GM19468 (cell line): ENCODE data around the gene CERS1.

Experiments used
- ATAC-seq: cut with Tn5 transposase; IDR thresholded peaks from one replicate; pipeline ENCODE4 v1.9.1; 2021; ENCODE audit warnings: mild to moderate bottlenecking, moderate library complexity, moderate number of reproducible peaks; ENCODE audit not compliant: unreplicated experiment; ENCODE audit errors: extremely low read depth

The CERS1 gene

DNA sequence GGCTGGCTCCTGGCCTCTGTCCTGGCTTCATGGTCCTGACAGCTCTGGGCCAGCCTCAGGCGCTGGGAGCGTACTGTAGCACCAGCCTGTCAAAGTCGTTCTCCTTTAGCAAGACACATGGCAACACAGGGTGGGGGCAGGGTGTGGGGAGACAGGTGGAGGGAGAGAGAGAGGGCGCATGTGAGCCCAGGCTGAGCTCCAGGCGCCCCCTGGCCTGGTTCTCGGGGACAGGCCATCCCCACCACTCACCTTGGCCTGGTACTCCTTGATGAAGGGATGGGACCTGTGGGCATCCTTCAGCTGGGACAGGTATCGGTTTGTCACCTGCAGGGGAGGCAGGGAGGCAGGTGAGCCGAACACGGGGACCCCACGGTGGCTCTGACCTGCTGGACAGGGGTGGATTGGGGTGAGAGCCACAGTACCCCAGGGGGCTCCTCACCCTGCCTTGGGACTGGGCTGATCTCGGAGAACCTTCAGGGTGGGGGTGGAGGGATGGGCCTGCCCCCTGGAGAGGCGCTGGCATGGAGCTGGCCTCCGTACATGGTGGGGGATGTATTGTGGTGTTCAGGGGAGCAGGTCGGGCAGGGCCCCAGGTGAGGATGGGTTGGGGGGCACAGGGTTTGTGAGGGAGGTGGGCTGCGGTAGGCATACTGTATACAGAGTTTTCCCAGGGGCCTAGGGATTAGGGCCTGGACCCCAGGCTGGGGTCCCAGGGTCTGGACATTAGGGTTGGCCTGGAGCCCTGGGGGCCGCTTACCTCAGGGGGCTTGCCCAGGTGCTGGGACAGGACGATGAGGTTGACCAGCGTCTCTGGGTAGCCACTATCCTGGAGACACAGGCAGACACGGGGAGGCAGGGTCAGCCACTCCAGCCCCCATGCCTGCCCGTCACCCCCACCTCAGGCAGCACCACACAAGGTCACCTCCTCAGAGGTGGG, 3.9 kb upstream of the CERS1 start:
- ATAC-seq: no peak

DNA sequence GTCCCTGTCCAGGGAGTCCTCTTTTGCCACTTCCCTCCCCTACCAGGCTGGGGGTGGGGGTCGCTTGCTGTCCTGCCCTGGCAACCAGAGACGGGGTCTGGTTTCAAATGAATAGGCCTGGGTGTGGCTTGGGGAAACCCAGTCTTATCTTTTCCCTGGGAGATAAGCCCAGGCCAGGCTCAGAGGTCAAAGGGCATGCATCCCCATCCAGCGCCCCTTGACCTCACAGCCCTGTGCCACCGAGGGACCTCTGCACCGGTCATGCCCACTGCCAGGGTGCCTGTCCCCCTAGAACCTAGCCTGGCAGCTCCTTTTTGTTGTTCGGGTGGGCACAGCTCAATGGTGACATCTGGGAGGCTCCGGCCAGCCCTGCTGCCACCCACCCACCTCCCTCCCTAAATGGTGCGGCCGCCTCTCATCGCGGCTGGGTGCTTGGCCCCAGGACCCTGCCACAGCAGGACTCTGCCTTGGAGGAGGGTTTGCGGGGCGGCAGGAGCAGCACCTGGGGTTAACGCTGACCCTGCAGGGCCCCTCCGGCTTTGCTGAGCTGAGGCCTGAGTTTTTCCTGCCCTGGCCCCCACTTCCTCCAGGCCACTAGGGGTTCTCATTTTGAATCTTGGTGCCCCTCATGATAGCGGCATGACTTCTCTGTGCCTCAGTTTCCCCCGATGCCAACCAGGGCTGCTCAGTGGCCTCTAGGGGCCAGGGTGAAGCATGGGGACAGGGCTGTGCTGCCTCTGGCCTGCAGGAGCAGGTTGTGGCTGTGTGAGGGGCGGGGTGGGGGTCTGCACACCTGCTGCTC, 2.9 kb upstream of the CERS1 start:
- ATAC-seq: no peak

DNA sequence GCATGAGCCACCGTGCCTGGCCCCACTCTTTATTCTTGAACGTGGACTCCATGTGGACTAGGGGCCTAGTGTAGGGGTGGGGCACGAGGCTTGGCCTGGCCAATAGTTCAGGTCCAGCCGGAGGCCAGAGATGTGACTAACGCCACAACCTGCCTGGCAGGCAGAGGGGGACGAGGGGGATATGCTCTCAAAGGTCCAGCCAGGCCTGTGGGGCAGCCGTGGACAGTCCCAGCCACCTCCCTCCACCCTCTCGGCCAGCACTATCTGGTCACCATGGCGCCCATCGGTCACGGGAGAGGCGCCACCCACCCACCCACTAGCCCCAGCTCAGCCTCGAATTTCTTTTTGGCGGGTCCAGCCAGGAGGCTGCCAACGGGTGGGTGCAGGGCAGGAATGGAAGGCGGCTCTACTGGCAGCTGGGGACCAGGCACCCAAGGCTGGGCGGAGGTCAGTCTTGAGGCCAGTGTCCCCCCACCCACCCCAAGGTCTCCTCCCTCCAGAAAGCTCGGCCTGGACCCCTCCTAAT, 2.2 kb upstream of the CERS1 start:
- no peak for ATAC-seq

DNA sequence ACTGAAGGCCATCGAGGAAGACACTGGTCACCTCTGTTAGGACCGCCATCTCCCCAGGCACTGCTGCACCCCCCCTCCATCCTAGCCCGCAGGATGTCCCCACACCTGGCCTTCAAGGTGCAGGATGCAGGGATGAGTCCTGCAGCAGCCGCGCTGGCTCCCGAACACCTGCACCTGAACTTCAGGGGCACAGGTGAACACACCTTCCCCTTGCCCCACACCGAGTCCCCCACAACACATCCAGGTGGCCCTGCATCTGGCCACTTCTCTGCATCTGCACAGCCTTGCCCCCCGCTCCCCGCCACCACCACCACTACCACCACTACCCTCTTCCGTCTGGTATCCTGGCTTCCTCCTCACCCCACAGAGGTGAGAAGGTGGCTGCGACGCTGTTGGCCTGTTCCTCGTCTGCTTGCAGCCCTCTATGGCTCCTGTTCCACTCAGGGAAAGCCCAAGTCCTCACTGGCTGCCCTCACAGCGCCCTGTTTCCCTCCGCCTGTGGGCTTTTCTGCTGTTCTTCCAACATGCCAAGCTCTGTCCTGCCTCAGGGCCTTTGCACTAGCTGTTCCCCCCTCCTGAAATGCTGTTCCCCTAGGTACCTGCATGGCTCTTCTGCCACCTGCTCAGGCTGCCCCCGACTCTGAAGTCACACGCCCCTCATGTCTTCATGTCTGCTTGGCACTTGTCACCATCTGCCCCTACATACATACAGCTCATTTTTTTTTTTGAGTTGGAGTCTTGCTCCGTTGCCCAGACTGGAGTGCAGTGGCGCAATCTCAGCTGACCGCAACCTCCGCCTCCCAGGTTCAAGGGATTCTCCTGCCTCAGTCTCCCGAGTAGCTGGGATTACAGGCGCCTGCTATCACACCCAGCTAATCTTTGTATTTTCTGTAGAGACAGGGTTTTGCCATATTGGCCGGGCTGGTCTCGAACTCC, 1.4 kb upstream of the CERS1 start:
- ATAC-seq: no peak

DNA sequence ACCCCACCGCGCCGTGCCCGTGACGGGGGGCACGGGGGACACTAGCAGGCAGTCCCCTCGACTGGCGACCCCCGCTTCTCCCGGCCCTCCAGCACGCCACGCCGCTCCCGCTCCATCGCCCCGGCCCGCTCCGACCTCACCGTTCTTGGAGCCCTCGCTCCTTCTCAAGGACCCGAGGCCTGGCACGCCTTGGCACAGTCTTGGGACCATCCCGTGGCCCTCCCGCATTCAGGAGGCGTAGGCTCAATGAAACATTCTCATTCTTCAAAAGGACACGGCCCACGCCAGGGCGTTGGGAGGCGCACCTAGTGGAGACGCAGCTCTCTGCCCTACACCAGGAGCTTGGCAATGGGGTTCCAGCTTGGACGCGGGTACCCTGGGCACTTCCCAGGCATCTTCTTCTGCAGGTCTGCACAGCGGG, 473 bp upstream of the CERS1 start:
- ATAC-seq: no peak

DNA sequence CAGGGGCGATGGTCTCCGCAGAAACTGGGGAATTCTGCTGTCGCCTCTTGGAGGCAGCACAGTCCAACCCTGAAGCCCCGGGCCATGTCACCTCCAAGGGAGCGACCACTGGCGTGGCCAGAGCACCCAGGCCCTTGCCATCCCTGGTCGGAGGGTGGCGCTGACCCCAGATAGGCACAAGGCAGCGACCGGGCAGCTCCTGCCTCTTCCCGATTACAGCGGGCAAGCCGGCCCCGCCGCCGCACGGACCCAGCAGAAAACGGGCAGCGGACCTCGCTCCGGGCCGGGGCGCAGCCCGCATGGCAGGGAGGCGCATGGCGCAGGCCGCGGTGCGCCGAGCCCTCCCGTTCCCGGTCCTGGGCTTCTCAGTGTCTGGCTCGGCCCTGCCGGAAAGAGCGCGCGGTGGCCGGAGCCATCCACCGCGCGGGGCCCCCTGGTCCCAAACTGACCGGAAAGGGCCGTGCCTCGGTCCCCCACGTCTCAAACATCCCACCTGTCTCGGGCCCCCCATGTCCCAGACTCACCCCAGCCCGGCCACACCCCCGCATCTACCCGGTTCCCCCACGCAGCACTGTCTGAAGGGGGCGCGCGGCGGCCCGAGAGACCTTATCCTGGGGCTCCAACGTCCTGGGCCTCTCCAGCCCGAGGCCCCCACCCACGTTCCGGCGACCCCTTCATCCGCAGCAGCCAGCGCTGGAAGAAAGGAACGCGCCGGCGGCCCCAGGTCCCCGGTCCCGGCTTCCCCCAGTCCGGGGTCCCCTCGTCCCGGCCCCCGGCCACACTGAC, 727 bp downstream of the CERS1 start:
- no peak for ATAC-seq

DNA sequence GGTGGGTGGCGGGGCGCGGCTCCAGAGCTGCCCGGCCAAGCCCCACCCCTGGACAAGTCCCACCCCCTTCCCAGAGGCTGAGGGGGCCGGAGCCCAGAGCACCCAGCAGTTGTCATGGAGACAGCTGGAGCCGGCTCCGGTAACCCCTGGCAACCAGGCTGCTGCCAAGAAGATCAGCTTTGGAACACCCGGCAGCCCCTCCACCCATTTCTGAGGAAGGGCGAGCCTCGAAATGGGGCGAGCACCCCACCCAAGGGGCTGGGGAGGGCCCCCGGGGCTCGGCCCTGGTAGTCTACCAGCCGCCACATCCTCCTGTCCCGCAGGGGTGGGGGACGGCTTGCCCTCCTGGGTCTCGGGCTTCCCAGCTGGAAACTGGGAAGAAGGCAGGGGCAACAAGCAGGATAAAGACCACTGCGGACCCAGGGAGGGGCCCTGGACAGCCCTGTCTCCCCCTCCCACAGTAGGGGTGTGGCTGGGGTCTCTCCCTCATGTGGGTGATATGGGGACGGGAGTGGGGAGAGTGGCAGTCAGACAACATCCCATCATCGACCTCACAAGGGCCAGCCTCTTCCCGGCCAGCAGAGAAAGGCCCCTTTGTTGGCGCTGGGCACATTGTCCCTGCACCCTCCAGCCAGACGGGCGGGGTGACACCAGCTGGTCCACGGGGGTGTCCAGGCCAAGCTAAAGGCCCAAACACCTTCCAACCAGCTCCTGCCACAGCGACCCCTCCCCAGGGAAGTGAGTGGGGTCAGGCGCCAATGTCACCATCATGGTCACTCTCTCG, 1.5 kb downstream of the CERS1 start:
- no peak for ATAC-seq

DNA sequence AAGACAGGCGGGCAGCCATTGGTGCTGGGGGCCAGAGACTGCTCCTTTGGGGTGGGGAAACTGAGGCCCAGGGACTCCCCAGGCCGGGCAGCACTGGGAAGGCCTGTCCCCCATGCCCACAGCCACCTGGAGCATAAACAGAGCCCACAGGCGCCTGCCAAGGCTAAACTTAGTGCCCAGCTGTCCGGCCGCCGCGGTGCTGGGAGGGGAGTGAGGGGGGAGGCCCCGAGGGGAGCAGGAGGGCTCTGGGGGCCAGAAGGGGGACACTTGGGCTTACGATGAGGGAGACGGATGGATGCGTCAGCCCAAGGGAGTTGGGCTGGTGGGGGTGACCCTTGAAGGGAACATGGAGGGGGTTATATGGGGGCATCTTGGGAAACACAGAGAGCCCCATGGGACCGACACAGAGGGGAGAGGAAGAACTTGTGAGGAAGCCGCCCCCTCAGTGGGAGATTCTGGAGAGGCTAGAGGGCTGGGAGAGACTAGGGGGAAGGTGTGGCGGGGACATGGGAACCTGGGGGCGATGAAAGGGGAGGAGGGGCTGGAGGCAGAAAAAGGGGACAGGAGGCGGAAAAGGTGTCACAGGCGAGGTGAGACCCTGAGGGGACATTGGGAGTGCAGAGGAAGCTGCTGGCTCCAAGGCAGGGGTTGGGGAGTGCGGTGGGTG, 2.2 kb downstream of the CERS1 start:
- ATAC-seq: no peak

DNA sequence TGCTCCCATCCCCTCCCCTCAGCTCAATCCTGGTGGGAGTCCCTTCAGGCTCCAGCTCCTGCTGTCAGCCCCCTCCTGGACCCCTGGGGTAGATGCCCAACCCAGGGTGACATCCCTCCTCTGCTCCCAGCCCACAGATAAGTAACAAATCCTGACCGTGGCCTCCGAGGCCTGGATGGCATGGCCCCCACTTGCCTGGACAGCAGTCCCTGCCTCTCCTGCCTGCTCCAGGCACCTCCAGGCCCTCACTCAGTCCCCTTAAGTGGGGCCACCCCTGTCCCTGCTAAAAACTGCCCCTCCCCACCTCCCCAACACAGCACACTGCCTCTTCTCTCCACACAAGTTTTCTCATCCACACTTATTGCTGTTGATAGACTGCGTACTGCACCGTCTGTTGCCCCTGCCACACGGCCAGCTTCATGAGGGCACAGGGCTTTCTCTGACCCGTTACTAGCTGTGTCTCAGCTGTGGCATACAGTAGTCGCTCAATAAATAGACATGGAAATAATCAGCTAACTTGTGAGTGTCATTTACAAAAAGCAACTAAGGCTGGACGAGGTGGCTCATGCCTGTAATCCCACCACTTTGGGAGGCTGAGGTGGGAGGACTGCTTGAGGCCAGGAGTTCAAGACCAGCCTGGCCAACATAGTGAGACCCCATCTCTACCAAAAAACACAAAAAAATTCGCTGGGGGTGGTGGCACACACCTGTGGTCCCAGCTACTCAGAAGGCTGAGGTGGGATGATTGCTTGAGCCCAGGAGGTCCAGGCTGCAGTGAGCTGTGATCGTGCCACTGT, 5.8 kb downstream of the CERS1 start:
- no peak for ATAC-seq

DNA sequence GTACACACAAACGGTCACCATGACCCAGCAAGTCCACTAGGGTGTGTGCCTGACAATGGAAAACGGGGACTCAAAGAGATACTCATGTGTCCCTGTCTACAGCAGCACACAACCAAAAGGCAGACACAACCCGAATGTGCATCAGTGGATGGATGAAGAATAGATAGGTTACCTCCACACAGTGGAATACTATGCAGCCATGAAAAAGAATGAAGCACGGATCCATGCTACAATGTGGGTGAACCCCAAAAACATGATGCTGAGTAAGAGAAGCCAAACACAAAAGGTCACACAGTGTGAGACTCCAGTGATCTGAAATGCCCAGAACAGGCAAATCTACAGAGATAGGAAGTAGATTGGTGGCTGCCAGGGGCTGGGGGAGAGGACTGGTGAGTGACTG, 9.0 kb downstream of the CERS1 start:
- no peak for ATAC-seq

DNA sequence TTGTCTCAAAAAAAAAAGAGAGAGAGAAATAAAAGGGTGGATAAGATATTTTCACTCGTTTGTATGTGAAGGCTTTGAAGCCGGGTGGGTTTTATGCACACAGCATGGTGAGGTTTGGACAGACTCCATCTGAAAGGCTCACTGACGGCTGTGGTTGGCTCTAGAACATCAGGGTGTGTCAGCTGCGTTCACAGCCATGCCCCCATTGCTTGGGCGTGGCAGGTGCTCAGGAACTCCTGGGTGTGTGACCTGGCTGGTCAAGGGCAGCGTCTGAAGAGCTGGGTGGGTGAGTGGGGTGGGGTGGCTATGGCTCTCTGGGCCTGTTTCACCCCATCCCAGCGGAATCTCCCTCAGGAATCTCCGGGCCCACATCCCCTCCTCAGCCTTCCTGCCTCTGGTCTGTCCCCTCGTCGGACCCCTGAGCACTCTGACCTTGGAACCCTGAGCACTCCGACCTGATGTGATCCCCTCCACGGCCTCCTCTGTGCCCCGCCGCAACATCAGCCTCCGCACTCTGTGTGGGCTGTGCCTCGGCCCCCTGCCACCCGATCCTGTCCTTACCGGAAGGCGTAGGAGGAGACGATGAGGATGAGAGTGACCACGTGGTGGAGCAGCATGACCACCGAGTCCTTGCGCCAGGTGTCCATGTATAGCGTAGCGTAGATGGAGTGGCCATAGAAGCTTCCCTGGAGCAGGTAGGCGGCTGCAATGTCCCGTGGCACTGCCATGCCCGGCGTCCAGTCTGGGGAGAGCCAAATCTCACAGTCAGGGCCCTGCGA, 12.2 kb downstream of the CERS1 start:
- ATAC-seq: no peak

DNA sequence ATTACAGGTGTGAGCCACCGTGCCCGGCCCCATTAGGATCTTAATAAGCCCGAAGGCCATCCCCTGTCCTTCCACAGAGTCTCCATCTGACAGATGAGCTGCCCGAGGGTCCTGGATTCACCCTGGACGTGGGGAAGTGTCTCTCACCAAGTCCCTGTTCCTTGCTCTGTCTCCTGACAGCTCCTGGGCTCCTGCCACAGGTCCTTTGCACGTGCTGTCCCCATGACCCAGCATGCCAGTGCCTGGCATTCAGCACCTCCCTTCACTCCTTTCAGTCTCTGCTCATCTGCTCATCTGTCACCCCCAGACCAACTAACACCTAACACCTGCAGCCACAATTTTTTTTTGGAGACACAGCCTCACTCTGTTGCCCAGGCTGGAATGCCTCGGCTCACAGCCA, 14.5 kb downstream of the CERS1 start:
- ATAC-seq: no peak

DNA sequence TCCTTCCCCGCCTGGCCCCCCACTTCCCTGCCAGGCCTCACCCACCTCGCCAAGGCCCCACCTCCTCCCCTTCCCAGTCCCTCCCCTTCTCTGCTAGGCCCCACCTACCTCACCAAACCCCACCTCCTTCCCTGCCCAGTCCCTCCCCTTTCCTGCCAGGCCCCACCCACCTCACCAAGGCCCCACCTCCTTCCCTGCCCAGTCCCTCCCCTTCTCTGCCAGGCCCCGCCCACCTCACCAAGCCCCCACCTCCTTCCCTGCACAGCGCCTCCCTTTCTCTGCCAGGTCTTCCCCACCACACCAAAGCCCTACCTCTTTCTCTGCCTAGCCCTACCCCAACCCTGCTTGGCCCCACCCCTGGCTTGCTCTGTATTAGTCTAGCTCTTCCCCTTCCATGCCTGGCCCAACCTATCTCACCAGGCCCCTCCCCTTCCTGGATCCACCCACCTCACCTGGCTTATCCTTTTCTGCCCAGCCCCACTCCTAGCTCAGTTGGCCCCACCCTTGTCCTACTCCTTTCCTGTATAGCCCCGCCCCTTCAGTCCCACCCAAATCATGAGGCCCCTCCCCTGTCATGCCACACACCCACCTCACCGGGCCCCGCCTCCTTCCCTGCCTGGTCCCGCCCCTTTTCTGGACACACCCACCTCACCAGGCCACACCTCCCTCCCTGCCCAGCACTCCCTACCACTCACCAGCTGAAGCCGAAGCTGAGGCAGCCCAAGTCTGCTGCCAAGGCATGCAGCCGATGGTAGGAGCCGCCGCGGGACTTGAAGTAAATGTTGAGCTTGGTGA, 16.2 kb downstream of the CERS1 start:
- no peak for ATAC-seq

DNA sequence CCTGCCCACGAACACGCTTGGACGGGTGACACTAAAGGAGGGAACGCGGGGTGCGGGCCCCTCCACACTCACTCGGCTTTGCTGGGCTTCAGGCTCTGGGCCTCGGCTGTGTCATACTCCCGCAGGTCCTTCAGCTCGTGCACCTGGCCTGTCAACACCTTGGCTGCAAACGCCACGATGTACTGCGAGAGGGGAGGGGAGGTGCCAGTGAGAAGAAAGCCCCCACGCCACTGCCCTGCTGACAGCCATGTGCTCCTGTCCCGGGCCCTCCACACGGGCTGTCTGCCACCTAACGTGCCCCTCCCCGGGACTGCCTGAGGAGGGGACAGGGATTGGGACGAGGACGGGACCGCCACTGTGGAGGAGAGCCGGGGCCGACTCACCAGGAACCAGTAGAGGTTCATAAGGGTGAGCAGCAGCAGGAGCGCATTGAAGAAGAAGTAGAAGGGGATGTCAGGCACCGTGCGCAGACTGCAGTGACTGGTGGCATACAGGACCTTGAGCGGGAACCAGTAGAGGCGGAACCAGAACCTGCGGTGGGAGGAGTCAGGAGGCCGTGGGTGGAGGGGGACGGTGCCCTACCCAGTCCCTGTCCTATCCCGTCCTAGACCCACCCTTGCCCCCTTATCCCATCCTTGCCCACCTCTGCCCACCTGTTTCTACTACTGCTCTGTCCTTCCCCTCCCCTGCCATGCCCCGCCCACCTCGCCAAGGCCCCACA, 16.9 kb downstream of the CERS1 start:
- no peak for ATAC-seq
